ENCODE measurements around the gene ANKS6.

The ANKS6 gene

DNA sequence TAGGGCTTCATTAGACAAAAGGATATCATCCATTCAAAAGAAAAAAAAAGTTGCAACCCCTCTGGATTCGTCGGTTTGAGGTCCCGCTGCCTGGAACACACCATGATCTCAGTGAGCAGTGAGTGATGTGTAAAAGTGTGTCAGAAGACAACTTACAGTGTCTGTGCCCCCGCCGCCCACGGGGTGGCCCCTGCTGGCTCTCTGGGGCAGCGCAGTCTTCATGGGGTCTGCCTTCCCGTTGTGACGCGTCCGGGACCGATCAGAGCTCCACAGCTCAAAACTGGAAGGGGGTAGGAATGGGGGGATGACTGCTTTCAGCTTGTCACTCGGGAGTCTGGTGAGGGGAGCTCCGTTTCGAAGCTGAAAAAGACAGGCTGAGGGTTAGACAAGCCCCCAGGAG, 22.6 kb downstream of the ANKS6 start:
- DNase-seq, result no peak

DNA sequence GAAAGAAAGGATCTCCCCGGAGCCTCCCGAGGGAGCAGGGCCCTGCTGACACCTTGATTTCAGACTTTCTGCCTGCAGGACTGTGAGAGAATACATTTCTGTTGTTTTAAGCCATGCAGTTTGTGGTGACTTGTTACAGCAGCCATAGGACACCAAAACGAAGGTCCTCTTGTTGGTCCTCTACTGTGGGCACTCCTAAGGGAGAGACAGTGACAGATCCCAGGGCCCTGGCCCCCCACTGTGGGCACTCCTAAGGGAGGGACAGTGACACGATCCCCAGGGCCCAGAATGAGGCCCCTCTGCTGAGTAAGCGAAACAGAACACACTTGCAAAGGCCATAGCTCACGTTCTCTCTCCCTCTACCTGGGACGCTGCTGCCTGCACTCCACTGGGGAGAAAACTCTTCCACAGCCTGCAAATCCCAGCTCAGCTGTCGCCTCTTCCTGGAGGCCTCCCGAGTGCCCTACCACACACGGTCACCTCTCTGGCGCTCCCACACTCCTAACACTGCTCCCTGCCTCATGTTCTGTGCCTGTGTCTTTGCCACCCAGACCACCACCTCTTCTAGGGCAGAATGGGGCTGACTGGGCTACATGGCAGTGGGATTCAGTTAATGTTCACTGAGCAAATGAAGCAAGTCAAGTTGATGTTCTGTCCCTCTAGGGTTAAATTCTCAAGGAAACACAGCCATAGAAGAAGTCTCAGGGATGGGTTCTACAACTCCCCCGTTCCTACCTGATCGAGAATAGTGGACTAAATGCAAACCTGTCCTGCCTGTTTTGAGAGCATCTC, 23.8 kb downstream of the ANKS6 start:
- DNase-seq, result no peak

- no peak for DNase-seq
Observed at GRCh38 chr9:98771209-98771874, 25.0 kb downstream of the ANKS6 start.

DNA sequence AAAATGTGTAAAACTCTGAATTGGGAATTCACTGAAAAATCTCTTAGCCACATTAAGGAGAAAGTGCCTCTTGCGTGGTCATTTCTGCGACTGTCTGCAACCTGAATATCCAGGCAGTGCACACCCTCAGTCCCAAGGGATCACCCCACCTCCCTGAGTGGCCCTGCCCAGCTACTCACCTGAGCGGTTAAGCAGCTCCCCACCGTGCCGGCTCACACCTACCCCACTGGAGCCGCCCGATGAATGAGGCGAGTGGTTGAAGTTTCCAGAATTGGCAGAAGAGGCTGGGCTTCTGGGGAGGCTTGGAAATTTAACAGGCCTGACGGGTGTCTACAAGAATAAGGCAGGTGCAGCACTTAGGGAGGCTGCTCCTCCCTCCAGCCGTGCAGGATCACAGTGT, 25.6 kb downstream of the ANKS6 start:
- no peak for DNase-seq

- DNase-seq, result no peak
Observed at GRCh38 chr9:98768344-98768743, 28.0 kb downstream of the ANKS6 start.

GRCh38 chr9:98767915-98768314, 28.4 kb downstream of the ANKS6 start:
- no peak for DNase-seq

- no peak for DNase-seq
Observed at GRCh38 chr9:98767196-98767595, 29.2 kb downstream of the ANKS6 start.

DNA sequence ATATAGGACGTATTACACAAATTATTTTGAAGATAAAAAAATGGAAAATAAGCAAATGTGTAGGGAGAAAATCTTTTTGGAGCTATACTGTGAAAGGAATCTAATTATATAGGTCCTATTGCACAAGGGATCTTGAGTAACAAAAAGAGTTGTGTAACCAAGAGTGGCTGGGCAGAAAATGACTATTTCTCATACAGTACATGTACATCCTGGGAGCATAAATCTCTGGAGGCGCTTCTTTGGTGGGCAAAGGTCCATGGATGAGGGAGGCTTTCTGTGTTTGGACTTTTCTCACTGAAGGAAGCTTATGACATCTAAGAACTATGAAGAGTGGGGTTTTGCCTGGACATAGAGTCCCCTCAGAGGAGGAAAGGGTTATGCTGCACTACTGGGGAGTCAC, 29.8 kb downstream of the ANKS6 start:
- no peak for DNase-seq

GRCh38 chr9:98765256-98765655, 31.1 kb downstream of the ANKS6 start:
- no peak for DNase-seq

DNA sequence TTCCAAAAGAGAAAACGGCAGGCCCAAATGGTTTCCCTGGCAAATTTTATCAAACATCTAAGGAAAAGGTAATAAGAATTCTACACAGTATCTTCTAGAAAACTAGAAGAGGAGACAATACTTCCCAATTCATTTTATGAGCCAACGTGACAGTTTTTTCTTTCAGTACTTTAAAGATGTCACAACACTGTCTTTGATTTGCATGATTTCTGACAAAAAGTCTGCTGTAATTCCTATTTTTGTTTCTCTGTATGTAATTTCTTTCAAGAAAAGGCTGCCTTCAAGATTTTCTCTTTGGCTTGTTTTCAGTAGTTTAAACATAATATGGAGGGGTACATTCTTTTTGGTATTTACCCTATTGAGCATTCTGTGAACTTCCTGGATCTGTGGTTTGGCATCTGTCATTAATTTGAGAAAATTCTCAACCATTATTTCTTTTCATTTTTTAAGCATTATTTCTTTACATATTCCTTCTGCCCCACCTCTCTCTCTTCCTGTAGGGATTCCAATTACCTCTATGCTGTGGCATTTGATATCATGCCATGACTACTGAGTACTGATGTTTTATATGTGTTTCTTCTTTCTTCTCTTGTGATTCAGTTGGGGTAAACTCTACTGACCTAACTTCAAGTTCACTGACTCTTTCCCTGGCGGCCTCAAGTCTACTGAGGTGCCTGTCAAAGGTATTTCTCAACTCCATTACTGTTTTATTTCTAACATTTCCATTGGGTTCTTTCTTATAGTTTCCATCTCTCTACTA, 32.2 kb downstream of the ANKS6 start:
- DNase-seq, result no peak

DNA sequence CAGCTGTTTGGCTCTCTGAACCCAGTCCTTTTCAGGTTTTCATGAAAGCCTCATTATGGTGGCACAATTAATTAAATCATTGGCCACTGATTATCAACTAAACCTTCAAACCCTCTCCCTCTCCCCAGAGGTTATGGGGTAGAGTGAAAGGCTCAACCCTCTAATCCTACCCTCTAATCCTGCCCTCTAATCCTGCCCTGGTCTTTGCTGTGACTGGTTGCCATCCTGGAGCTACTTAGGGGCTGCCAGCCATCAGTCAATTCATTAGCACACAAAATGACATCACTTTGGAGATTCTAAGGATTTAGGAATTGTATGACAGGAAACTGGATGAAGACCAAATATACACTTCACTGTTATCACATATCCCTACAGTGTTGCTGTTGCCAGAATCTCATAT, 36.1 kb downstream of the ANKS6 start:
- no peak for DNase-seq

DNA sequence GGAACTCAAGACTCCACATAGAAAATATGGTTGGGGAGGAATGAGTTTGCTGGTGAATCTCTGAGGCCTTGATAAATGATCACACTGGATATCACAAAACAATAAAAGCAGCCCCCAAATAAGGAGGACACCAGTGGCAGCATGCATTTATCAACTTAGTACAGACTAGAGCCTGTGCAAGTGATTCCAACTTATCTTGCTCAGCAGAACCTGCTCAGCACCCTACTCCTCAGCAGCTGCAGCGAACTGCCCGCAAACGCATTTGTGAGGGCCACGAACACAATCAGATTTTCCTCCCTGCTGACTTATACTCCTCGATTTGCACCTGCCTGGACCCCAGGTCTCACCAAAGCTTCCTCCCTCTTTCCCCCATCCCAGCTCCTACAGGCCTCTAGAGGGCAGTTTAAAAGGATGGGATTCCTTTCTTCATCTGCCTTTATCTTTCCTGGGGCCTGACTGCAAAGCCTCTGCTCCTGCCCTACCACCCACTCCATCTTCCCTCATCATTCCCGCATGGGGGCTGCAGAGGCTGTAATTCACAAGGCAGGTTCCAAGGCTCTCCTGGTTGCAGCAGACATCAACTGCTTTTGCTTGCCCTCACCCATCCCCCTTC, 41.2 kb downstream of the ANKS6 start:
- DNase-seq, result no peak

GRCh38 chr9:98751210-98751609, 45.1 kb downstream of the ANKS6 start:
- no peak for DNase-seq

- no peak for DNase-seq
Observed at GRCh38 chr9:98750364-98751060, 45.8 kb downstream of the ANKS6 start.

- no peak for DNase-seq
Observed at GRCh38 chr9:98747476-98747875, 48.9 kb downstream of the ANKS6 start.

DNA sequence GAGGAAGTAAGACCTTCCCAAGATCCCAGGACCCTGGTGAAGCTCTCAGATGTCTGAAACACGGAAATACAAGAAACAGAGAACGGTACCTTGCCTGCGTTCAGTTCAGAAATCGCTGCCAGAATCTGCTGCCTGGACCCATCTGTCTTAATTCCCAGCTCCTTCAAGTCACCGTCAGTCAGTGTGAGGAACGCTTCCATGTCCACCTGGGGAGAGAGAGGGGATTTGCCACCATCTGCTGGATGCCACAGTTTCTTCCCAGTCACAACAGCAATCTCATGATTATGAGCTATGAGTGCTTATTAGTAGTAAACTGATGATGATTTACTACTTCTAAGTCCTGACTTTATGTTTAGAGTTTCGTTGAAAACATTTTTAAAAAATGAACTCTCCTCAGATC, 50.9 kb downstream of the ANKS6 start:
- DNase-seq, result peak in 1 of 58 donors; percentile 13

- DNase-seq, result no peak
Observed at GRCh38 chr9:98743818-98744611, 52.3 kb downstream of the ANKS6 start.

DNA sequence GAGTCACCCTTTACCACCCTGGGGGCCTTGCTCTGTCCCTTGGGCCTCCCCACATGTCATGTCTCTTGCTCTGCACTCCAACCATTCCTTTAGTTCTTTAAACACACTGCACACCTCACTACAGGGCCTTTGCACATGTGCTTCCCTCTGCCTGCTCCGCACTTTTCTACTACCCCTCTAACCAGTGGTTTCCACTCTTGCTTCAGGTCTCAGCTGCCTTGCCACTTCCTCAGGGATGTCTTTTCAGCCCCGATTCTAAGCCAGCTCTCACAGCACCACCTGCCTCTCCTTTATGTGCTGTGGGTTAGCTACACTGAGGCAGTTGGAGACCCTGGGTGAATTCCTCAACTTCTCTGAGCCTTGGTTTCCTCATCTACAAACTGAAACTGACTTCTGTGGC, 53.0 kb downstream of the ANKS6 start:
- no peak for DNase-seq

DNA sequence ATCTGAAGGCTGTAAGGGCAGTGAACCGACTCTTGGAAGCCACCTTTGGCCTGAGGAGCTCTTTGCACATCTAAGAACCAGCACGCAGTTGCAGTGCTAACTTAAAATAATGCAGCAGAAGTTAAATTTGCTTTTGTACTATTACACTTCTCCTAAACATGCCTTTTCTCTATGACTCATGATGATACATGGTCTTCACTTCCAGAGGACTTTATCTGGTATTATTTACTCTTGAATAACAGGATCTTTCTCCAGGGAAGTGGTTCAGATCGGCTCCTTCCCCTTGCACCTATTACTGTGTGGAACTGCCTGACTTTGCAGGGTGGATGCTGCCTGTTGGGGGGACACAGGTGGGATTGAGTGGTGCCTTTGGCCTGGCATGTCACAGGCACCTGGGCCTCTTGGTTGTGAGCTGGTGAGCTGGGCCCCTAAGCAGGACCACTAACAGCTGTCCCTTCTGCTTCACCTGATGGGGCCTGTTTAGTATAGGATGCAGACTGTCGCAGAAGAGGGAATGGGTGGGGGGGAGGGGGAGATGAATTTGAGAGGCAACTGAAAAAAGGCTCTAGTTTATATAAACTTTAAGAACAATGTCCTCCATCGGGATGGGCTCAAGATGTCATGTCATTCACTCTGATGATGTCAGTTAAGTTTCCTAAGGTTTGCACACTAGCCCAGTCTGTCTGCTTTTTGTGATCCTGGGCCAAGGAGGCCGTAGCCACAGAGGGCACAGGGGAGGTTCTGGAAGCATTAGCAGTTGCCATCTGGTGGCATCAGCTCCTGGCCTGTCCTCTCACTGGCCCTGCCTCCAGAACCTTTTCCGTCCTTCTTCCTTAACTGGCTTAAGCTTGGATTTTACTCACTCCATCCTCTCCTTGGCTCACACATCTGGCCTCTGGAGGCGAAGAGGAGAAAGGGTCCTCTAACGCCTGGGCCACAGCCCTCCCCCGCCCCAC, 53.8 kb downstream of the ANKS6 start:
- DNase-seq, result no peak
